Skeletal muscle cell (primary cell): ENCODE data around the gene ZNF454.

ENCODE experiments used
- DNase-seq: peaks from one replicate; pipeline ENCODE4 v3.0.0-alpha.2; 2010; ENCODE audit warnings: low read depth
- H3K4me3 ChIP-seq: 2 replicates; pipeline ENCODE4 v1.5.1; 2011; ENCODE audit warnings: low read depth, mild to moderate bottlenecking, control low read depth, low read length, moderate library complexity

ZNF454 gene

DNA sequence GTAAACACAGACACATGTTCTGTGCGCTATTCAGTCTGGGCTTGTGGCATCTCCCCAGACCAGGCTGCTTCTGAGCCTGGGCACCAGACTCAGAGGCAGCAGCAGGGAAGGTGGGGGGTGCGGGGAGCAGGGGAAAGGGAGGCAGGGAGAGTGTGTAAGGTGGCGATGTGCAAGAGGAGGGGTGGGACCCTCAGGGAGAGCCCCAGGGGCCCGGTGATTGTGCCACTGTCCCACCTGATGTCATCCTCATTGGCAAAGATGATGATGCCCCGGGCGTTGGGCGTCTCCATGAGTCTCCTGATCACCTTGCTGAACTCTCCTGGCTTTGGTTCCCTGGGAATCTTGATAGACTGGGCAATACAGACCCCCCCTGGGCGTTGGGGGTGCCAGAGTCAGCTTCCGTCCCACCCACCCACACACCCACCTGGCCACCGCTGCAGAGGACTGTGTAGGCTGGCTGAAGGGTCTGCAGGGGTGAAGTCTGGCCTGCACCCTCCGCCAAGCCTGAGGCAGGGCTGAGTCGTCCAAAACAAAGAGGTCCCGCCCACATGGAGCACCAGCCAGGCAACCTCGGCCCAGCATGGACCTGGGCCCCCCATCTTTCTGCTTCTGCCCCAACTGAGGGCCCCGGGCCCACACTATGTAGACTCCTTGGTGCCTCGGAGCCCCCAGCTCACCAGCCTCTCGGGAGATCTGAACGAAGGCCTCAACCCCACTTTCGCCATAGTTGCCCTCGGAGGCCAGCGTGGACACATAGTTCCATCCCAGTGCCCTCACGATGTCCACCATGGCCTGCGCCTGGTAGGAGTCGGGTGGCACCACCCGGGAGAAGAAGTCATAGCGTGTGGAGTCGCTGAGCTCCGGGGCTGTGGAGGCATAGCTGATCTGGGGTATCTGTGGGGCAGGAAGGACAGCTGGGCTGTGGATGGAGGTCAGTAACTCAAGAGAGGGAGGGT, 50.5 kb downstream of the ZNF454 start:
- no peak overlapping the region for H3K4me3 ChIP-seq
- no peak for DNase-seq

DNA sequence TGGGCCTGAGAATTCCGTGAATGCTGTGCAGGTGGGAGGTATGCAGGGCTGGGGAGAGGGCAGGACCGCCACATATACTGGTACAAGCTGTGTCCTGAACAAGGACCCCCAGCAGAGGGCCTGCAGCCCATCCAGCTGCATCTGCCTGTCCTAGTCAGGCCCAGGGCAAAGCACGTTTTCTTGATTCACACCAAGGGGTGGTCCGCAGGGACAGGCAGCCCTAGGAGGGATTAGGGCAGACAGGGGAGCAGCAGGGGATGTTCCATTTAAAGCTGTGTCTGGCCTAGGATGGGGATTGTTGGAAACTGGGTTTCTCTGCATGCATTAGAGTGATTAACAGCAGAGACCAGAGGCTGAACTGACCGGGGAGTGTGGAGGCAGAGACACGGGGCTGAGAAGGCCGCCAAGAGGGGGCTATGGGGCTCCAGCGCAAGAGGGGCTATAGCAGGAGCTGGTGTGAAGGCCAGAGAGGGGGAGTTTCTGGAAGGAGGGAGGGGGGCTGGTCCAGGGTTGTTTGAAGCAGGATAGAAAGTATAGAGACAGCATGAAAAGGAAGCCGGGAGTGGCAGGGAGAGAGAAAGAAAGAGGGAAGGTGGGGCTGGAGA, 51.4 kb downstream of the ZNF454 start:
- no peak overlapping the region for H3K4me3 ChIP-seq
- DNase-seq = no peak

DNA sequence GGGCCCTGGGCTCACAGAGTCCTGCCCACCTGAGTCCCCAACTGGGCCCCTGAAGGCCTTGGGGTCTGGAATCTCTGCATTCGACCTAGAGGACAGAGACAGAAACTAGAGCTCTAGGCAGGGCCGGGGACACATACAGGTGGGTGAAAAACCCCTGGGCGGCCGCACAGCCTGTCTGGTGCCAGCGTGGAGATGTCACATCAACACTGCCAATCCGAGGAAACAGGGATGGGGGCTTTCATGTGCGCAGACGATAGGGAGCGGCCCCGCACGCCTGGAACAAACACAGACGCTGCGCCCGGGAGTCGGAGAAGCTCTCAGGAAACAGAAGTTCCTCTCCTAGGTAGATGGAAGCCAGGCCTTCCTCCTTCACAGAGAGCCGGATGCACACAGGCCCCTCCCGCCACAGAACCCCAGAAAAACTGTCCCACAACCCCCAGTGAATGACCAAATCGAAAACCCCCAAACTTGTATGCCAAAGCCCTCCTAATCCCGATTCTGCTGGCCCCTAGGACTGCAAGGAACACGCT, 52.3 kb downstream of the ZNF454 start:
- DNase-seq = no peak
- H3K4me3 ChIP-seq = no peak overlapping the region

DNA sequence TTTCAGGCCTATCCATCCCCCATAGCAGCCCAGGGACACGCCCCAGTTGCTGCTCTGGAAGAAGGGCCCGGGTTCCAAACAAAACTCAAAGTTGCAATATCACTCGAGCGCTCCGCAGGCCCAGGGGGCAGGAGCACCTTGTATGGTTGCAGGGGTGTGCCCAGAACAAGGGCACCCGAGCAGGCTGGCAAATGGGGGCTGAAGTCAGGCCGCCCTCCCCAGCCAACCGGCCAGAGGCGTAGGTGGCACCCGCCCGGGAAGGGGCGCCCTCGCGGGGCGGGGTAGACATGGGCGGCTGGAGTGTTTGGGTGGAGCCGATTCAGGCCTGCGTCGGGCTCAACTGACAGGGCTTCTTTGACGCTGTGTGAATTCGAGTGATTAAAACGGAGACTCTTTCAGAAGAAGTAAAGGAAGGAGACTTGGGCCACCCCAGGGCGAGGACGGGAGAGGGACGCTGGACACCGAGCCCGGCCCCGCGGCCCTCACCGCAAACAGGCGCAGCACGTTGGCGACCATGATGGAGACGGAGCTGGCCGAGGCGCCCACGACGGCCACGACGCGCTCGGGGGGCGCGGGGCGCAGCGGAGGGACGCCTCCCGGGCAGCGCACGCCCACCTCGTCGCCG, 53.1 kb downstream of the ZNF454 start:
- no peak for DNase-seq

DNA sequence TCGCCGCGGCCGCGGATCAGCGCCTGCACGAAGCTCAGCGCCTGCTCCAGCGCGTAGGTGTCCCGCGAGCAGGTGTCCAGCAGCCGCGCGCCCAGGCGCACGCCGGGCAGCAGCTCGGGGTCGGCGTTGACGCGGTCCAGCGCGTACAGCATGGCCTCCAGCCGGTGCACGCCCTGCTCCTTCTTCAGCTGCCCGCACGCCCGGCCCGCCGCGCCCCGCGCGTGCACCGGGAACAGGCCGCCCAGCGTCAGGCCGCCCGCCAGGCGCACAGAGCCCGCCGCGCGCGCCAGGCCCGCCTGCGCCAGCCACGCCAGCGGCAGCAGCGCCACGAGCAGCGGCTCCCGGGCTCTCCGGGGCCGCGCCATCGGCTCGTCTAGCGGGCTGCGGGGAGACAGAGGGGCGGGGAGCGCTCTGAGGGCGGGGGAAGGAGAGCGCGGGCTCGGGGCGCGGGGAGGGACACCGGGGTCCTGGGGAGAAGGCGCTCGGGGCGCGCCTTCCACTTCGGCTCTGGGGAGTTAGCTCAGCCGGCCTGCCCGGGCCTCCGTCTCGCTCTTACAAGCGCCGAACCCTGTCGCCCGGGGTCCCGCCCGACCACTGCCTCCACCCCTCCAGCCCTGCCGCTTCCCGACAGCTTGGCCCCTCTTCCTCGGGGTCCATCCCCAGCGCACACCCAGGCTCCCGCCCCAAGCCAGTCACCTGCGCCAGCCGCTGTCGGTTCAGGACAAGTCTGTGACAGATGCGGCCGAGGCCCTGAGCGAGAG, 53.8 kb downstream of the ZNF454 start, which contains the start of gene GRM6:
TSS of gene GRM6 (minus strand) at position 741 of the 761 bp plus-strand sequence. CDS start at position 365, 376 bp downstream.
- DNase-seq = no peak
- H3K4me3 ChIP-seq = no peak within 1 kb of the TSS

More for the DNA sequence above, 53.1 kb downstream of the ZNF454 start:
- H3K4me3 ChIP-seq = no peak overlapping the region

DNA sequence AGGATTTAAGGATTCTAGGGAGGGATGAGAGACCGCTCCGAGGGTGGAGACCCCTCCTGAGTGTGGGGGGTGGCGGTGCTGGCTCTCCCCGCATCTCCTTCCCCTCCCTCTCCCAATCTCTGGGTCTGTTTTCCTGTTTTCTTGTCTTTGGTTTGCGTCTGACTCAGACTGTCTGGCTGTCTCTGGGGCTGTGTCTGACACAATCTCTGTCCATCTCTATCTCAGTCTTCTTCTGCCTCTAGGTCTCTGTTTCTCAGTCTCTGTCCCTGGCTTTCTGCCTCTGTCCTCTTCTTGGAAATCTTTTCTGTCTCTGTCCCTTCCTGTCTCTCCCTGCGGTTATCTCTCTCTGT, 54.3 kb downstream of the ZNF454 start:
- no peak for DNase-seq
- no peak overlapping the region for H3K4me3 ChIP-seq

DNA sequence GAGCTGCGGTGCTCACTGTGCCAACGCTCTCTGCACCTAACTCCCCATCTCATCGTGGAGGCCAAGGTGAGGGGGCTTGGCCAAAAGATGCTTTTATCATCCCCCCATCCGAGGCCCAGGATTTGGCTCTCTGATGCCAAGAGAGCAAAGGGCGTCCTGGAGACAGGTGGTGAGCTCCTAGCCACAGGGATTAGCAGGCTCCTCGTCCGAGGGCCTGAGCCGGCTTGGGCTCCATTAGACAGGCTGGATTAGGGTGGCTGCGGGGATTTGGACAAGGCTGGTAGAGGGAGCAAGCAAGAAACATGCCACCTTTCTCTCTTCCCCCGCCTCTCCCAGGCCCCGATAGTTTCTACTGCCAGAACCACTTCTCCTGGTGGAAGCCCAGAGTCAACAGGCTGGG, 55.2 kb downstream of the ZNF454 start:
- no peak overlapping the region for H3K4me3 ChIP-seq
- DNase-seq = no peak

DNA sequence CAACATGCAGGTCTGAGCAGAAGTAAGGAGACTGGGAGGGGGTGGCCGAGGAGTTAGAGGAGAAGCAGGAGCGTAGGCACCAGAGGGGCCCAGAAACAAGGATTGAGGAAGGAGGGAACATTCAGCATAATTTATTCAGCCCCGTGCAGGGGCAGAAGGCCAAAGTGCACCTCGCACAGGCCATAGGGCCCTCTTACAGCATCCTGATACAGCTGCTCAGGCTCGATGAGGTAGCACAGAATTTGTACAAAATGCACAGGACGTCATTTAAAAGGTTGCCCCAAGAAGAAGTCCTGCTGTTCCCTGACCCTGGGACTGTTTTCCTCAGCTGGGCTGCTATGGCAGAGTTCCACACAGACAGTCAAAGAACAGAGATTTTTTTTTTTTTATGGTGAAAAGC, 56.2 kb downstream of the ZNF454 start:
- no peak for DNase-seq
- no peak overlapping the region for H3K4me3 ChIP-seq

DNA sequence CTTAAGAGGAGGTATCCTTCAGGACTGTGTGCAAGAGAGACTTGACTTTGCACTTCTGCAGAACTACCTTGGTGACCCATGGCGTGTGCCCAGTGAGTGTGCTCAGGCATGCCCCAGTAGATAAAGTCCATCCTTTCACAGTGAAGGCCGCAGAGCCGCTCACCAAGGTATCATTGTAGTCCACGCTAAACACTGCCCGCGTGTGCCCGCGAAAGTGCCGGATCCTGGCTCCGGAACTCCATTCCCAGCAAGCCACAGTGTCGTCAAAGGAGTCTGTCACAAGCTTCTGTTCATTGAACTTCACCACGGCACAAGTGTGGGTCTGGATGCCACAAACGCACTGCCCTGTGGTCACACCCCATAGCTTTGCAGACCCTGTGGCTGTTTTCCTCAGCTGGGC, 57.4 kb downstream of the ZNF454 start:
- no peak for DNase-seq
- no peak overlapping the region for H3K4me3 ChIP-seq

DNA sequence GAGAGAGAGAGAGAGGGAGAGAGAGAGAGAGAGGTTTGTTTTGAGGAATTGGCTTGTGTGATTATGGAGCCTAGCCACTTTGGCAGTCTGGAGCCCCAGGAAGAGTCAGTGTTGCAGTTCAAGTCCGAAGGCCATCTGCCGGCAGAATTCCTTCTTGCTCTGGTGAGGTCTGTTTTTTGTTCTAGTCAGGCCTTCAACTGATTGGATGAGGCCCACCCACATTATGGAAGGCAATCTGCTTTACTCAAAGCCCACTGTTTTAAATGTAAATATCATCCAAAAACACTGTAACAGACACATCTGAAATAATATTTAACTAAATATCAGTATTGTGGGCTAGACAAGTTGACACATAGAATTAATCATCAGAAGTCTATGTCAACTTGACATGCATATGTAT, 65.6 kb downstream of the ZNF454 start:
- no peak overlapping the region for H3K4me3 ChIP-seq
- no peak for DNase-seq

DNA sequence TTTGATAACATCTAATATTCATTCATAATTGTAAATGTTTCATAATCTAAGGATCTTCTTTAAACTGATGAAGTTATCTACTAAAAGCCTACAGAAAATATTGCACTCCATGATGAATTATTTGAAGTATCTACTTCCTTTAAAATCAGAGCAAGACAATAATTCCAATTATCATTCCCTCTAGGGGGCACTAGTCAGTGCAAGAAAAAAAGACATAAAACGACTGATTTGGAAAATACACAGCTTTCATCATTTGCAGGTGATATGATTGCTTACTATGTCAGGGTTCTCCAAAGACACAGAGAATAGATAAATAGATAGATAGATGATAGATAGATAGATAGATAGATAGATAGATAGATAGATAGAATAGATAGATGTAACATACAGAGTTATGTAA, 67.7 kb downstream of the ZNF454 start:
- no peak for DNase-seq
- H3K4me3 ChIP-seq = no peak overlapping the region
